ENCODE data around the gene NT5C2.
"Not testable (repeated sequence)": the region's sequence is repeated elsewhere in the genome, so short reads cannot be mapped to it uniquely, and the experiment has no call there.

NT5C2 gene

GRCh38 chr10:103067484-103067883, 125.6 kb downstream of the NT5C2 start:
- no peak overlapping the region for H3K27ac ChIP-seq
- TF ChIP-seq ZFX (IDR thresholded peaks at IDR 0.05; ENCODE audit: borderline replicate concordance) (no peak), CTCF (IDR thresholded peaks at IDR 0.05) (no peak)

GRCh38 chr10:103067099-103067477, 126.0 kb downstream of the NT5C2 start:
- not testable (repeated sequence) for H3K27ac ChIP-seq

- no peak overlapping the region for H3K27ac ChIP-seq
- TF ChIP-seq CTCF (IDR thresholded peaks at IDR 0.05) (no peak), ZFX (IDR thresholded peaks at IDR 0.05; ENCODE audit: borderline replicate concordance) (no peak)
Measured at GRCh38 chr10:103066141-103067098, 126.7 kb downstream of the NT5C2 start.

- TF ChIP-seq CTCF (IDR thresholded peaks at IDR 0.05) (no peak), ZFX (IDR thresholded peaks at IDR 0.05; ENCODE audit: borderline replicate concordance) (no peak)
- no peak overlapping the region for H3K27ac ChIP-seq
Measured at GRCh38 chr10:103064956-103065355, 128.1 kb downstream of the NT5C2 start.

GRCh38 chr10:103062854-103063590, 130.1 kb downstream of the NT5C2 start:
- TF ChIP-seq ZFX (IDR thresholded peaks at IDR 0.05; ENCODE audit: borderline replicate concordance) (no peak), CTCF (IDR thresholded peaks at IDR 0.05) (peak; percentile 24; the same call in 1 of the 2 replicates)

GRCh38 chr10:103060575-103060974, 132.5 kb downstream of the NT5C2 start:
- H3K27ac ChIP-seq = no peak overlapping the region
- TF ChIP-seq ZFX (IDR thresholded peaks at IDR 0.05; ENCODE audit: borderline replicate concordance) = no peak
- TF ChIP-seq CTCF (IDR thresholded peaks at IDR 0.05) = no peak

More at GRCh38 chr10:103062854-103063590, 130.1 kb downstream of the NT5C2 start:
- H3K27ac ChIP-seq = no peak overlapping the region

- H3K27ac ChIP-seq = no peak overlapping the region
- no peak for TF ChIP-seq CTCF (IDR thresholded peaks at IDR 0.05)
- no peak for TF ChIP-seq ZFX (IDR thresholded peaks at IDR 0.05; ENCODE audit: borderline replicate concordance)
Measured at GRCh38 chr10:103058034-103058433, 135.0 kb downstream of the NT5C2 start.
